Activated T-cell treated with anti-CD3 and anti-CD28 coated beads for 24 hours (primary cell): ENCODE measurements around the gene GJC2.

ENCODE experiments used
- DNase-seq: peaks from one replicate; pipeline ENCODE4 v3.0.0-alpha.2; 2020; ENCODE audit warnings: low read depth

GJC2 gene

DNA sequence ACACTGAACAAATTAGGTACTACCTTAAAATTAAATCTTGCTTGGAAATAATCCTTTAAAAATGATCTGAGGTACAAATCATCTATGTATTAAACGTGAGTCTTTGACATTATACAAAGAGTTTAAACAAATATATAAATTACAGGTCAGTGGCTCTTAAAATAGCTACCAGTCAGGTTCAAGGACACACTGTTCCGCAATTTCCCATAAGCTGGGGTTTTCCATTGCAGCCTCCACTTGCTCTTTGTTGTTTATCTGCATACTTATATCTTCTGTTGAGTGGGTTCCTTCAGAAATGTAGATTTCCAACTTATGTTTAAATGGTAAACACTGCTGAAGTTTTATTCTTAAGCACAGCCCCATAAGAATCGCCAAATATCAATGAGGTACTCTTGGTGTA lies 34.9 kb upstream of the GJC2 start:
- no peak for DNase-seq

DNA sequence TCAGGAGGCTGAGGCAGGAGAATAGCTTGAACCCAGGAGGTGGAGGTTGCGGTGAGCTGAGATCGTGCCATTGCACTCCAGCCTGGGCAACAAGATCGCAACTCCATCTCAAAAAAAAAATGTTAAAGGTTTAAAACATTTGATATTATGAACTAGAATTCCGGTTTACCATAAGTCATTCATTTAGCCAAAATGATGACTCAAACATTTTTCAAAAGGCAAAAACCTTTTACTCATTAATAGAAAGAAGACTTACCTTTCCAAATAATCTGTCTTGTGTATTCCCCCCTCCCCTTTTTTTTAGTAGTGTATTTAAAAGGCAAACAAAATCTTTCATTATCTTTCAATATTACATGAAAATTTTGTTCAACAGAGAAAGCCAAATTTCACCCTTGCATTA lies 32.4 kb upstream of the GJC2 start:
- DNase-seq = no peak

DNA sequence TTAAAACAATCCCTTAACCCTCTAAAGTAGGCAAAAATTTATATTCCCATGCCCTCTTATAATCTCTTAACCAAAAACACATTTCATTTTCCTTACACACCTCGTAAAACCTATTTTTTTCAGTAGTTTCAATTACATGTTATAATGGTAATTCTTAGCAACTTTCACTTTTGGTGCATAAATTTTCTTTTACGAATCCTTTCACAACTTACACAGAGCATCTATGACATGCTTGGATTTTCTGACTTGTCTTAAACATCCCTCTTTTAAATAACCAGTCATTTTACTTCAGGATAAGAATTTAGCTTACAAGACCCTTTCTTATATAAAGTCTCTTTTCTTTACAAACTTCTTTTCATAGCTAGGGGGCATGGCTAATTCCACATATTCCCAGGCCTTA lies 31.7 kb upstream of the GJC2 start:
- no peak for DNase-seq

DNA sequence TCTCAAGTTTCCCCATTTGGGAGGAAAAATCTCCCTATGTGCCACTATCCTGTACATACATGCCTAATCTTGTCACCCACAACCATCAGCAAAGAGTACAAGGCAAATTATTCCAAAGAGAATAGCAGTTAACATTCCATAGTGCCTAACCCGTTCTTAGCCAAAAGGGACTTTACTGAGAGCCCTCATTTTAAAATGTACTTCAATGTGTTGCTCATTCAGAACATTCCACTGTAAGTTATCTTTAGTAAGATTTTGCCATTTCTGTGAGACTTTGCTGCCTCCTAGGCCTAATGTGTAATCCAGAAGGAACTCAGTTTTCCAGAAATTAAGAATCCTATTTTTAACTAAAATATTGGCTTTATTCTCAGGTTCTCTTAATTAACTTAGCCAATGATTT lies 29.4 kb upstream of the GJC2 start:
- no peak for DNase-seq

DNA sequence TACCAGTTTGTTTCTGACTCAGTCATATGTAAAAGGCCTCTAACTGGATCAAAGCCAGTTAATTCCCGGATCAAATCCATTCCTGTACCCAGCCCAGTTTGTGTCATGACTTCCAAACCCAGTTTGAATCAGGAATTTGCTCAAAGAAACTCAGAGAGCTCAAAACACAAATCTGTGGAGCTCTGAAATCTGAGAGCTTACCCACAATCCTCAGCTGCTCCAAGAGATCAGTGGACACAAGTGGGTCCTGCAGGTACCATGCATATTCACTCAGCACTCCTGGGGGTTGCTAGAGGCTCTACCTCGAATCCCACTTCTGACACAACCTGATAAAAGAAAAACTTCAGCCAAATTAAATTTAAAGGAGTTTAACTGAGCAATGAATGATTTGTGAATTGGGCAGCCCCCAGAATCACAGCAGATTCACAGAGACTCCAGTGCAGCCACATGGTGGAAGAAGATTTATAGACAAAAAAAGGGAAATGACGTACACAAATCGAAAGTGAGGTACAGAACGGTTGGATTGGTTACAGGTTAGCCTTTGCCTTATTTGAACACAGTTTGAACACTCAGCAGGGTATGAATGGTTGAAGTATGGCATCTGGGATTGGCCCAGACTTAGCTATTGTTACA lies 28.8 kb upstream of the GJC2 start:
- no peak for DNase-seq

DNA sequence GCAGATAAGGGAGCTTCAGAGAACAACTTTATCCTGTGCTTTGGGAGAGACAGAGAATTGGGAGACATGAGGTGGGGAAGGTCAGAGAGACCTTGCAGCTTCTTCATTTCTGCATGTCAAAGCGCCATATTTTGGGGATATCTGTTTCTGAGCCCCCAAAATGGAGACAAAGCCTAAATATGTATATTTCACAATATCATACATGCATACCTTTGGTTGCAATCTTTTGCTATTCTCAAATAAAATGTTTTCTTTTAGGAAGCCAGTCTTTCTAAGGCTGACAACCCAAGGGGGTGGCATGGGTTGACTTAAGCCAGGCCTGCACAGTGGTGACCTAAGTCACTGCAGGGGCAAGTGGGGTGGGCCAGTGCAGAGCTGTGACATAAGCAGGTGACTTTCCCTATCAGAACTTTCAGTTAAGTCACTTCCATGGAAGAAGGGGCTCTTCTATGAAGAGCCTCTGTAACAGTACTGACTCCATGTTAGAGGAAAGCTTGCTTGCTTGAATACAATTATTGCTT lies 26.7 kb upstream of the GJC2 start:
- DNase-seq = no peak

DNA sequence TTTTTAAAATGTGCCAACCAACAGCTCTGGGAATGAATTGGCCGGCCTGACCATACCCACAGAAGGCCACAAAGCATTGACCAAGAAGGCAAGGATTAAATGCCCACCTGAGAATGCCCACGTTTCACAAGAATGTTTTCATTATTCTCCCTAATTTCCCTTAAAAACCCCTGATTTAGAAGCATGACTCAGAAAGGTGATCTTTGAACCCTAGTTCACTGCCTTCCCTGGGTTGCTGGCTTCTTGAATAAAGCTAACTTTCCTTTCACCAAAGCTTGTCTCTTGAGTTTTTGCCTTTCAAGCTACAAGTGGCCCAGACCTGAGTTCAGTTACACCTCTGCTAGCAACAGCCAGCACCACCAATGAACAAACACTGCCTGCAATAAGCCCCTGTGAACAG lies 26.2 kb upstream of the GJC2 start:
- no peak for DNase-seq

DNA sequence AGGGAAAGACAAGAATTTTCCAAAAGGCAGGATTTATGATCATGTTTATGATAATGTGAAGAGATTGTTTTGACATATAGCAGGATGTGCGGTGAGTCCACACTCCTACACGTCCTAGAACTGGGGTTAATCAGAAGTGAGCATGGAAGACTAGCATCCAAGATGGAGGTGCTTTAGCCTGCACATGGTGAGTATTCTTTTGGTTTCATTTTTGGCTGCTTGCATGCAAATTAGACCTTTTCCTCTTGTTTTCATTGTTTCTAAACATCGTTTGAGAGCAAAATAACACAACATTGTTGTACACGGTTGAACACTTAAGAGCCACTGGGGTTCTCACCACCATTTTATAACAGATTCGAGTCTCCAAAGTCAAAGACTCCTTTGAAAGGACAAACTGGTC lies 24.5 kb upstream of the GJC2 start:
- no peak for DNase-seq

DNA sequence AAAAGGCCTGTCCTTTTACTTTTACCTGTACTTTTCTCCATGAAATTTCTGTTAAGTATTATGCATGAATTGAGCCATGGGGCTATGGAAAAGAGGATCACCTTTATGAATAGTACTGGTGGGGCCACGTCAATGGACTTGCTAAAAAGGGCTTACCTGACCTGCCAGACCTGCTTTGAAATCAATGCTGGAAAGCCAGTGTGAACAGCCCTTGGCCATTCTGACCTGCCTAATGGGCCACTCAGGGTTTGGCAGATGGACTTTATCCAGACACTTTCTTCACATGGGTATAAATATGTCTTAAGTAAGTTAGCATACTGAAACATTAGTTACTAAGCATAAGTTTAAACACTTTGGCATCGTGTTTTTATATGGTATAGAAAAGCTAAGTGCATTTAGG lies 18.0 kb upstream of the GJC2 start:
- no peak for DNase-seq

DNA sequence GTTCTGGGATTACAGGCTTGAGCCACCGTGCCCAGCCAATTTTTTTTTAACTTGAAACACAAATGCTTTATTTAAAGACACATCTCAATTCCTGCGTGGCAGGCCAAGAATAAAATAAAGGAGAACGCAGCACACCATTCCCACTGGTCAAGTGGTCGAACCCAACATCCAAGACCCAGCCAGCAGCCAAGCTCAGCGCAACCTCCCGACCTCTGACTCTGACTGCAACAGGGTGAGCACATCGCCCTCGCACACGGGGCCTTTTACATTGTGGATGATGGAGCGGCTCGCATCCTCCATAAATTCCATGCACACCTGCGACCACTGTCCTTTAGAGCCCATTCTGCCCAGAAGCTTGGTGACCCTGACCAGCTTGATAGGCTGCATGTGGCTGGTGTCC lies 15.1 kb upstream of the GJC2 start:
- no peak for DNase-seq

DNA sequence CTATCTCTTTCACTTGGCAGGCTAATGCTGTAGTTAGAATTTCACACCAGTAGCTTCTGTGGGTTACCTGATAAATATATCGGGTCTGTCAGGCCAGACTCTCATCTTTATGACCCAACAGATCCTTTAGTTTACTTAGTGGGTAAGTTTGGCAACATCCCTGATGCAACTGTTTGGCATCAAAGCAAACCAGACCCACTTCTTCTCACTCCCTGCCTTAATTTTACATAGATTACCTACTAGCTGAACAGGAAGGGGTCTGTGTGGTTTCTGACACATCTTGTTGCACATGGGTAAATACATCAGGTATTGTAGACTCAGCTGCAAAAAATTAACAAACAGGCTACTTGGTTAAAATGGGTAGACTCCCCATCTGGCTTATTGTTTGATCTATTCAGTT lies 12.8 kb upstream of the GJC2 start:
- DNase-seq = no peak

DNA sequence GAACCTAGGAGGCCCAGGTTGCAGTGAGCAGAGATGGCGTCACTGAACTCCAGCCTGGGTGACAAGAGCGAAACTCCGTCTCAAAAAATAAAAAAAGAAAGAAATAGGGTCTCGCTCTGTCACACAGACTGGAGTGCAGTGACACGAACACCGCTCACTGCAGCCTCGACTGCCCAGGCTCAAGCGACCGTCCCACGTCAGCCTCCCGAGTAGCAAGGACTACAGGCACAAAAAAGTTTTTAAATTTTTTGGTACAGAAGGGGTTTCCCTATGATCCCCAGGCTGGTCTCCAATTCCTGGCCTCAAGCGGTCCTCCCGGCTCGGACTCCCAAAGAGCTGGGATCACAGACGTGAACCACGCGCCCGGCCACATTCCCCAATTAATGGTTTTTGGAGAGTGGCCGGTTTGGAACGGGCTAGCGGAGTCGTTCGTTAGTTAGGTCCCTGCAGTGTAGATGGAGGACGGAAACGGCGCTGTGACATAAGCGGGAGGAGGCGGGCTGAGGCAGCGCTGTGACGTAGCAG lies 10.3 kb upstream of the GJC2 start:
- no peak for DNase-seq

DNA sequence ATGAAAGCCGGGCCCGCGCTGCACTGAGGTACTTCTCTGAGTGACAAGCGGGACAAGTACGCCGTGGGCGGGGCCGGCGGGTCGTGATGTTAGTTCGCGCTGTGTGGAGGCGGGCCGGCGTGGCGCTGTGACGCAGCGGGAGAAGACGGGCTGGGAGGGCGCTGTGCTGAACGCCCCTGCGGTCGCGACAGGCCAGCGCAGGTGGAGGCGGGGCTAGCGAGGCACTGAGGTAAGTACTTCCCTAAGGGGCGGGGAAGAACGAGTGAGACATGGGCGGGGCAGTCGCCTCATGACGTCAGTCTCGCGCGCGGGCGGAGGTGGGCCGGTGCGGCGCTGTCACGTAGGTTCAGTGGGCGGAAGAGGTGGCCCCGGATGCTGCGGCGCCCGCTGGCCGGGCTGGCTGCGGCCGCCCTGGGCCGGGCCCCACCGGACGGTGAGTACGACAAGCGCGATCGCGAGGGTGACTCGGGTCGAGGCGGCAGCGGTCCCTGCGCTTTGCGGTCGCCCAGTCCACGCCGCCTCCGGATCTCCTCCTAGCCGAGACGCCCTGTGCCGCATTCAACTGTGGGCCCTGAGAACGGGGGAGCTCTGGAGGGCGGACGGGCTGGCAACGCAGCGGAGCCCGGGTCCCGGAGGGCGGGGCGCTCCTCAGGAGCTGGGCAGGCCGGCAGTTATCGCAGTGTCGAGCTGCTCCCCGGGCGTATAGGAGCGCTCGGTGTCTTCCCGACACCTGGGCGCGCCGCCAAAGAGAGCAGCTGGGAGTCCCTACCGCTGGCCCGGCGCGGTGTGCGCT lies 9.6 kb upstream of the GJC2 start, which contains the start of gene GUK1:
Gene GUK1, plus strand, starts transcription at position 349 of the 793 bp plus-strand sequence. Its CDS starts 24 bp downstream, at position 373.
- peak; percentile 100 for DNase-seq

DNA sequence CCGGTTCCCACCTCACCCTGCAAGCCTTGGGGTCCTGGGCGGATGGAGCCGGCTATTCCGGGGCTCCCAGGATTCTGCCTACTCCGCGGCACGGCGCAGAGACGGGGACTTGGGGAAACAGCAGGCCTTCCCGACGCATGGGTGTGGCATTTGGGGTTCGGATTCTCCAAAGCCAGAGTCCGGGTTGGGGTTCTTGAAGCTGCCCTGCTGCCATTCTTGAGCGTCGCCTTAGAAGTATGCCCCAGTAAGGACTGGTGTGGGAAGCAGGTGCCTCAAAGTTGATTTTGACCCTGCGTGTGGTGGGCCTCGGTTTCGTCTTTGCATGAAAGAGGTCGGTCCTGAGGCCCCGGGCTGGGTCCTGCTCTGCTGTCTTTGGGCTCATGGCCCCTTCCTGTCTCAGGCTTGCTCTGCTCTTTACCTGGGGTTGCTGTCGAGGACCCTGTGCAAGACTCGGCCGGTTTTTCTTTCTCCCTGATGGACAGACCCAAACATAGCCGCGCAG lies 9.0 kb upstream of the GJC2 start:
- DNase-seq = no peak

DNA sequence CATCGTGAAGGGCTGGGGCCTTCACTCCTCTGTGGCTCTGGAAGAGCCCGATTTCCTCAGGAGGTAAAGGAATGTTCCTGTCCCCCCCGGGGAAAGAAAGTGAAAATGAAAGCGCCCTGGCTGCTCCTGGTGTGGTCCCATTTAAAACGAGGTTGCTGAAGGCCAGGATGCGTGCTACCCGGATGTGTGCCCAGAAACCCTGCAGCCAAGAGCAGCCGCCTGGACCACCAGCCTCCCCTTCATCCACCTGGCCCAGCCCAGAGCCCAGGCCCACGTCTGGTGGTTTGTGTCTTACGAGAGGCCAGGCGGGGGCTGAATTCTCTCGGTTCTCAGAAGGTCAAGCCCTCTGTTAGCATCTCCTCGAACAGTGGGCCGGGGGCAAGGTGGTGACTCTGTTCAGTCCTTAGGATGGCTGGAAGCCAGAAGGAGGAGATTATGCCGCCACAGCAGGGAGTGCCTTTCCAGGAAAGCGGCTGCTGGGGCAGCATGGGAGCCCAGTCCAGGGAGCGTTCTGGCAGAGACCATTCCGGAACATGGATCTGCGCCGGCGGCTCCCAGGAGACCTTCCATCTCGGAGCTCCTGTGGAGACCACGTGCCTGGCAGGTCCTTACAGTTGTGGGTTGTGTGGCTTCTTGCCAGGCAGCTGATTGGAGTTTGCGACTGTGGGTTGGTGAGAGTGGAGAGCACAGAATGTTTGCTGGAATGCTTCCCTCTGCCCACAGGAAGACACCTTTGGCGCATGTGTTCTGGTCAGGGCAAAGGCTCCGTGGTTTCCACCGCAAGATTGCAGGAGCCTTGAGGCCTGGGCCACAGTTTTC lies 8.3 kb upstream of the GJC2 start:
- DNase-seq = no peak

DNA sequence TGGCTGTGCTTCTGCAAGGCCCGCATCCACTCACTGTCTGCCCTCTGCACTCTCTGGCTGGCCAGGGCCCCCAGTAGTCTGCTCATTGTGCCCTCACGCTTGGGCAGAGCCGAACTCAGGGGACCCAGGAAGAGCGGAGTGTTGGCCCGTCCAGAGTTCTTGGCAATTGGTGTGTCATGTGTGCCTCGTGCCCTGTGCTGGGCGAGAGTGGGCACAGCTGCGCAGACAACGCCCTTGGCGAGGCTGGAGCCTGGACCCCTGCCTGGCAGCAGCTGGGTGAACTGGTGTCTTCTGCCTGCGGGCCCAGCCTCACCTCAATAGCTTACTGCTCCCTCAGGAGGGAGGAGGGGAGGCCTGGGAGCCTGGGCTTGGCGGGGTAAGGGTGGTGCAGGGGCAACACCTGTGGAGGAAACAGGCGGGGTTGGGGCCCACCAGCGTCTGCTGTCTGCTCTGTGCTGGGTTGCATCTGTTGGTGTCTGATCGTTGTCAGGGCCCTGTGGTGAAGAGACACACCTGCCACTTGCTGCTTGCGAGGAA lies 7.5 kb upstream of the GJC2 start:
- DNase-seq = no peak

DNA sequence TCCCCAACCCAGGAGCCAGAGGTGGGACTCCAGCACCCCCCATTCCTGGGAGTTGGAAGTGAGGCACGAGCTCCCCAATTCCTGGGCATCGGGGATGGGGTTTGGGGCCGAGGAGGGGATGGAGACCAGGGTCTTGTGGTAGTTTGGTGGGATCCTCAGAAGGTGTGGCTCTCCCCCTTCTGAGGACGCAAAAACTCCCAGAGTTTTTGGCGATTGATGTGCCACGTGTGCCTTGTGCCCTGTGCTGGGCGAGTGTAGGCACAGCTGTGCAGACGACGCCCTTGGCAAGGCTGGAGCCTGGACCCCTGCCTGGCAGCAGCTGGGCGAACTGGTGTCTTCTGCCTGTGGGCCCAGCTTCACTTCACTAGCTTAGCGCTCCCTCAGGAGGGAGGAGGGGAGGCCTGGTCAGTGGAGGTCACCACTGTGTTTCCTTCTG lies 7.0 kb upstream of the GJC2 start:
- no peak for DNase-seq

DNA sequence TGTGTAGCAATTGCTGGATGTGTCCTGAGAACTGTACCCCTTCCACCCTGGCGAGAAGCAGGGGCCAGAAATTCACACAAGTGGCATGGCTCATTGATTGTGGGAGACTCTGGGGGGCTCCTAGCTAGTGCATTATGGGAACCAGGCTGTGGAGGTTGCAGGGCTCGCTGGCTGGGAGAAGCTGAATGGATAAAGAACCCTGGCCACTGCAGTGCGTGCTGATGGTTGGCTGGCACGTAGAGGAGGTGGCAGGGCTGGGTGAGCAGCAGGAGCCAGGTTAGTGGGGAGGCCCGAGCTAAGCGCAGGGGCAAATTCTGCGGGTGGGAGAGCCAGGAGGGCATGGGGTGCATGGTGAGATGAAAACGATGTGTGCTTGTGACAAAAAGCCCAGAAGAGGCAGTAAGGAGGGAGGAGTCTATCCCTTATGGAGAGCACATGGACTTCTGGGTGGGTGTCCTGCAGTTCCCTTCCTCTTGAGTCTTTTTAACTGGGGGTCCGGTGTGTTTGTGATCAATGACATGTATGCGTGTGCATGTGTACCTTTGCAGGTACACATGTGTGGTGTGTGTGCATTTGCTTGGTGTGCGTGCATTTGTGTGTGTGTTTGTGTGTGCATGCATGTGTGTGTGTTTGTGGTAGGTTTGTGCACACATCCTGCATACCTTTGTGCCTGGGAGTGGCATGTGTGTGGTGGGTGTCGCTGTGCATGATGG lies 6.1 kb upstream of the GJC2 start:
- no peak for DNase-seq

DNA sequence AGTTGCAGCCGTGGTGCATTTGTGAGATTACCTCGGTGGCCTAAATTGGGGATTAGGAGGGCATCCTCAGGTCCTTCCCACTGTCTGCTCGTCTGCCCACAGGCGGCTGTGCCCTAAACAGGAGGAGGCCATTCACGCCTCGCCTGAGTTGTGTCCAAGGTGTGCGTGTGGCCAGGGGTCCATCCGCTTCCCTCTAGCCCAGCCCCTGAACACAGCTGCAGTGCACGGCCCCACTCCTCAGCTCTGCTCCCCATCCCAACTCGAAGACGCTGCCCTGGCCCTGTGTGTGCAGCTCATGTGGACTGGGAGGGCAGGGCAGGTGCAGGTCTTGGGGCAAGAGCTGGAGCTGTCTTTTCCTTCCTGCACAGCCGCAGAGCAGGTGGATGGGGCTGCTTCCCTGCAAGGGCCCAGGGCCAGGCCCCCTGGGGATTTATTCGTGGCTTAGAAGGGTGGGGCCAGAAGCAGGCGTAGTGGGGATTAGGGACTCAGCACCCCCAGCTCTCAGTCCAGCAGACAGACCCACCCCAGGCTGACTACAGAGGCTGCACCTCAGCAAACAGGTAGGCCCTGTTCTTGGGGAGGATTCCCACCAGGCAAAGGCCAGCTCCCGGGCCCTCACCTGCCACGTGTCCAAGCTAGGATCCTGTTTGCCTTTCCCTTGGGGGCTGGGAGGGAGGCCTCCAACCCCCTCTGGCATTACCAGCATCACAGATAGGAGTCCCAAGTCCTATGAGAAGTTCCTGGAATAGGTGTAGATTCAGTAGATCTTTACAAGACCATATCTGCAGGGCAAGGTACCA lies 5.3 kb upstream of the GJC2 start:
- DNase-seq = no peak

DNA sequence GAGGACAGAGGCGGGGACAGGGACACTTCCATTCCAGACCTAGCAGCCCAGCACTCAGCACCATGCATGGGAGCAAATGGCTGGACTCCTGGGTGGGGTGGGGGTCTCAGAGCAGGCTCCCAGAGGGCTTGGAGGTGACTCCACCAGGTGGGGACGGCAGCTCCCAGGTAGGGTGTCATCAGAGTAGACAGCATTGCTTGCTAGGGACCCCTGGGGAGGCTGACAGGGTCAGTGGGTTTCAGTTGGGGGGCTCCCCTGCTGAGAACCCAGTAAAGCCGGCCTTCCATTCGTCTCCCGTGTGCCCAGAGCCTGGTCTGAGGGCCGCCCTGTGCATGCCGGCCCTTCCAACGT lies 4.8 kb upstream of the GJC2 start:
- no peak for DNase-seq
